K562 (cell line): ENCODE results near the gene SPTBN2. TPM values are rescaled to one million over a fixed set of nuclear protein-coding genes. Genes with fewer than 3 reads are reported as not detected.
"Not testable (repeated sequence)": the region's sequence is repeated elsewhere in the genome, so short reads cannot be mapped to it uniquely, and the experiment has no call there.

ENCODE experiments used
- ATAC-seq: fragments of 200-7000 bp; cut with Tn5 transposase; 3 replicates; pipeline ENCODE4 v1.9.1; 2020; ENCODE audit warnings: moderate library complexity
- BruUV-seq: library from RNA; stranded (reverse); fragments of 400-500 nt; replicated peaks from 2 replicates; lab custom pipeline; 2021; lab: Mats Ljungman, UMichigan
- CTCF ChIA-PET: fragments of 300-600 bp; formaldehyde crosslinking; extraction: SDS; loops from one replicate; lab custom pipeline; 2021; ENCODE audit warnings: low intra/inter-chr PET ratio; lab: Yijun Ruan, JAX
- POLR2A ChIA-PET: fragments of 300-600, 350-650 bp; sonication (Branson Sonifier 250); formaldehyde crosslinking; extraction: SDS; loops from one replicate; lab custom pipeline; 2021; ENCODE audit warnings: antibody characterized with exemption, inconsistent platforms; lab: Yijun Ruan, JAX
- DNase-seq, 4 experiments: peaks; one replicate each; pipeline versions ENCODE4 v3.0.0 to v3.0.0-alpha.2; 2011 to 2018; ENCODE audit warnings: low spot score in 3 of 4, mixed read lengths in 3 of 4; ENCODE audit errors: extremely low read depth in 1 of 4
- FAIRE-seq: peaks from 2 replicates; lab custom pipeline; 2011; peaks lifted over from hg19 to GRCh38; lab: Jason Lieb, UNC
- H2AFZ ChIP-seq: 2 replicates; pipeline ENCODE4 v1.6.0; 2011; ENCODE audit warnings: low read depth, low read length, control low read depth, inconsistent platforms
- H3K27ac ChIP-seq: fragments of 200-600 bp; 3 replicates; pipeline ENCODE4 v1.8.0; 2011; ENCODE audit warnings: low read depth, mild to moderate bottlenecking, control low read depth, inconsistent platforms, low read length, moderate library complexity, mixed read lengths; ENCODE audit errors: extremely low read depth
- H3K27me3 ChIP-seq, 2 experiments: fragments of 300-600 bp in 1 of 2; 2 replicates in 1 of 2; 3 replicates in 1 of 2; pipeline versions ENCODE4 v1.6.0 to v1.8.0; 2011; ENCODE audit warnings: inconsistent platforms in 2 of 2, low read length in 2 of 2, mild to moderate bottlenecking in 1 of 2, mixed read lengths in 1 of 2, moderate library complexity in 1 of 2; ENCODE audit not compliant: control insufficient read depth in 2 of 2, insufficient read depth in 2 of 2
- H3K36me3 ChIP-seq: fragments of 300-600 bp; 3 replicates; pipeline ENCODE4 v1.8.0; 2011; ENCODE audit warnings: mild to moderate bottlenecking, low read length, inconsistent platforms; ENCODE audit not compliant: control insufficient read depth, insufficient read depth
- H3K4me1 ChIP-seq, 2 experiments: fragments of 200-600 bp in 1 of 2; replicated peaks in 1 of 2; 2 replicates in 1 of 2; 3 replicates in 1 of 2; pipeline versions ENCODE4 v1.5.1 to v1.8.0; 2011; ENCODE audit warnings: inconsistent platforms in 2 of 2, low read length in 2 of 2, mild to moderate bottlenecking in 1 of 2, mixed read lengths in 1 of 2, moderate library complexity in 1 of 2; ENCODE audit not compliant: control insufficient read depth in 2 of 2, insufficient read depth in 2 of 2
- H3K4me2 ChIP-seq: 2 replicates; pipeline ENCODE4 v1.6.1; 2011; ENCODE audit warnings: low read length, control low read depth, inconsistent platforms, mixed read lengths; ENCODE audit not compliant: insufficient read depth
- H3K4me3 ChIP-seq: fragments of 200-600 bp; sonication (generic), shearing (Covaris generic); 2 replicates; pipeline ENCODE4 v1.5.1; 2016; ENCODE audit warnings: control low read depth, inconsistent platforms
- H3K79me2 ChIP-seq: fragments of 200-600 bp; 3 replicates; pipeline ENCODE4 v1.8.0; 2011; ENCODE audit warnings: low read length, inconsistent platforms; ENCODE audit not compliant: control insufficient read depth, insufficient read depth
- H3K9ac ChIP-seq, 2 experiments: 2 replicates each; pipeline versions ENCODE4 v1.6.0 to v1.6.1; 2011; ENCODE audit warnings: low read depth in 2 of 2, low read length in 2 of 2, control low read depth in 1 of 2, inconsistent platforms in 1 of 2, mild to moderate bottlenecking in 1 of 2, mixed read lengths in 1 of 2; ENCODE audit not compliant: insufficient read depth in 1 of 2
- H3K9me1 ChIP-seq: one replicate; pipeline ENCODE4 v1.6.0; 2011; ENCODE audit warnings: inconsistent platforms, mild to moderate bottlenecking, low read length, moderate library complexity; ENCODE audit not compliant: control insufficient read depth, insufficient read depth
- H3K9me3 ChIP-seq: replicated peaks from 2 replicates; pipeline ENCODE4 v1.5.1; 2011; ENCODE audit warnings: low read depth, low read length, inconsistent platforms; ENCODE audit not compliant: control insufficient read depth, insufficient read depth
- H4K20me1 ChIP-seq: replicated peaks from 2 replicates; pipeline ENCODE4 v1.6.1; 2011; ENCODE audit warnings: low read length, inconsistent platforms, mixed read lengths; ENCODE audit not compliant: control insufficient read depth, insufficient read depth
- ARID4B ChIP-seq: sonication (generic); formaldehyde crosslinking; IDR thresholded peaks from 2 replicates; pipeline ENCODE4 v1.8.0; 2022; ENCODE audit warnings: mild to moderate bottlenecking, missing genetic modification reagents
- CBFA2T2 ChIP-seq: fragments of 450-650 bp; conservative IDR thresholded peaks from 2 replicates; pipeline ENCODE4 v1.6.1; 2017; ENCODE audit warnings: mild to moderate bottlenecking
- CREB1 ChIP-seq, 2 experiments: sonication (generic) in 1 of 2; formaldehyde crosslinking in 1 of 2; IDR thresholded peaks; 2 replicates each; pipeline versions ENCODE4 v1.6.1 to v1.8.0; 2012 to 2022; ENCODE audit warnings: inconsistent platforms in 1 of 2, mild to moderate bottlenecking in 1 of 2, missing genetic modification reagents in 1 of 2, moderate library complexity in 1 of 2
- SIN3A ChIP-seq, 2 experiments: fragments of 150-350 bp in 1 of 2; IDR thresholded peaks; 2 replicates each; pipeline ENCODE4 v1.6.1; 2011 to 2016; ENCODE audit warnings: borderline replicate concordance in 2 of 2, low read depth in 2 of 2, low read length in 2 of 2, mild to moderate bottlenecking in 2 of 2, moderate library complexity in 2 of 2; ENCODE audit not compliant: control insufficient read depth in 1 of 2
- WGBS: fragments of 100-300 bp; shearing (Covaris generic); methylation state at CpG from one replicate; pipeline ENCODE4 v1.1.6; 2016; ENCODE audit warnings: low coverage, mixed read lengths; ENCODE audit not compliant: insufficient coverage; ENCODE audit errors: missing lambda C conversion rate; 5-methylcytosine and 5-hydroxymethylcytosine counted together
- in situ Hi-C: fragments of 300-500 bp; cut with MboI; formaldehyde crosslinking; loops from 4 replicates; pipeline ENCODE4 v1.15.0; 2018; ENCODE audit warnings: inconsistent platforms, mixed read lengths
- intact Hi-C: fragments of 100-400 bp; cut with micrococcal nuclease; formaldehyde crosslinking; loops from 2 replicates; pipeline ENCODE4 v1.14.2; 2022
- polyA plus RNA-seq, 8 experiments: library from polyadenylated mRNA; depleted of rRNA in 4 of 8; stranded (reverse) in 5 of 8; unstranded in 3 of 8; fragments of >200 nt; fragmentation: Nextera tagmentation in 2 of 8; fragmentation: Illumina TruSeq in 1 of 8; extraction: Ambion mirVana in 2 of 8; extraction: Trizol in 1 of 8; gene quantifications; 2 replicates each; pipeline versions ENCODE4 v1.2.1 to v1.2.3, GENCODE V29; 2011 to 2014; ENCODE audit warnings: inconsistent platforms in 1 of 8, missing spikeins in 1 of 8
- total RNA-seq, 7 experiments: library from RNA; depleted of rRNA in 6 of 7; stranded (reverse); fragments of >200 nt in 6 of 7; fragmentation: Illumina TruSeq in 2 of 7; extraction: Trizol in 2 of 7; gene quantifications; 2 replicates each; pipeline versions ENCODE4 v1.2.1 to v1.2.3, GENCODE V29; 2011 to 2021; ENCODE audit warnings: low replicate concordance in 1 of 7
- TF ChIP-seq, protein P1 (sequence below): sonication (generic); formaldehyde crosslinking; IDR thresholded peaks from 2 replicates; pipeline ENCODE4 v1.8.0; 2022; ENCODE audit warnings: missing genetic modification reagents, mild to moderate bottlenecking, moderate library complexity, borderline replicate concordance

Gene SPTBN2
- total and polyA plus RNA-seq, 9 of the 15 experiments (the other 6 are each of a cell fraction or from before 2014, with no cell fraction given) = 0.38 to 56.5 (median 19.7) TPM

DNA sequence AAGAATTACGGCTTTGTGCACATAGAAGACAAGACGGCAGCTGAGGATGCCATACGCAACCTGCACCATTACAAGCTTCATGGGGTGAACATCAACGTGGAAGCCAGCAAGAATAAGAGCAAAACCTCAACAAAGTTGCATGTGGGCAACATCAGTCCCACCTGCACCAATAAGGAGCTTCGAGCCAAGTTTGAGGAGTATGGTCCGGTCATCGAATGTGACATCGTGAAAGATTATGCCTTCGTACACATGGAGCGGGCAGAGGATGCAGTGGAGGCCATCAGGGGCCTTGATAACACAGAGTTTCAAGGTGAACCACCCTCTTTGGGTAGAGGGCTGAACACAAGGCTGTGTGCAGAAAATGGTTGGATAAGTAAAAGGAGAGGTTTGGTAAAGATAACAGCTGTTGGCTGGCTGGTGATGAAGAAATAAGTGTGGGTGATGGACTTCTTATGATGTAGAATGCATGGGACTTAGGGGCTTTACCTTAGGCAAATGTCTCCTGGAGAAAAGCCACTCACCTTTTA lies 89.1 kb downstream of the SPTBN2 start:
- POLR2A ChIA-PET = interaction anchor here (0.8 to 26.4 kb wide), 7 partner anchors 9 to 267 kb away, joined by 3 to 387 read pairs (median 15); partner anchors contain the start of genes RBM14 and RBM4B
- H3K79me2 ChIP-seq = peaks cover 94% of the 10 kb centered on the region
- H3K27ac ChIP-seq; H3K9me3 ChIP-seq; BruUV-seq; H2AFZ ChIP-seq; CTCF ChIA-PET; DNase-seq; in situ Hi-C loops; ATAC-seq; H3K27me3 ChIP-seq; H3K9me1 ChIP-seq; intact Hi-C loops; TF ChIP-seq CREB1 (IDR thresholded peaks at IDR 0.05): not testable (repeated sequence)
- peaks cover 61% of the 10 kb centered on the region for H4K20me1 ChIP-seq
- peak; percentile 6 for FAIRE-seq
- H3K4me1 ChIP-seq = peaks cover 24 to 25% of the 10 kb centered on the region in 2 experiments
- WGBS = 35% methylated on average over 7 of the region's 10 CpGs
- H3K4me3 ChIP-seq = peak overlapping the region; percentile 73
- H3K36me3 ChIP-seq = peaks cover 67% of the 10 kb centered on the region
- TF ChIP-seq CBFA2T2 (0 out of 2 replicates have a peak, but pooled peaks have one; percentile 2), ARID4B (peak; percentile 51; the same call in 1 of the 2 replicates), CREB1 (CRISPR knock-in tag; IDR thresholded peaks at IDR 0.05) (0 out of 2 replicates have a peak, but pooled peaks have one; percentile 11), SIN3A (IDR thresholded peaks at IDR 0.05; ENCODE audit: borderline replicate concordance in 2 of 2, control insufficient read depth in 1 of 2, low read depth in 2 of 2, low read length in 2 of 2) (0 out of 4 replicates have a peak, but pooled peaks of 1 of the 2 experiments have one; percentile 16)
- TF ChIP-seq, protein P1, sequence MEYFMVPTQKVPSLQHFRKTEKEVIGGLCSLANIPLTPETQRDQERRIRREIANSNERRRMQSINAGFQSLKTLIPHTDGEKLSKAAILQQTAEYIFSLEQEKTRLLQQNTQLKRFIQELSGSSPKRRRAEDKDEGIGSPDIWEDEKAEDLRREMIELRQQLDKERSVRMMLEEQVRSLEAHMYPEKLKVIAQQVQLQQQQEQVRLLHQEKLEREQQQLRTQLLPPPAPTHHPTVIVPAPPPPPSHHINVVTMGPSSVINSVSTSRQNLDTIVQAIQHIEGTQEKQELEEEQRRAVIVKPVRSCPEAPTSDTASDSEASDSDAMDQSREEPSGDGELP (CRISPR knock-in tag) = peak; percentile 35; the same call in 1 of the 2 replicates
- H3K4me2 ChIP-seq = peak overlapping the region; percentile 84
- H3K9ac ChIP-seq = peak overlapping the region; percentile 94 to 96; a peak in 3 of 4 replicates
